Umbilical cord (tissue), 2 donors: ENCODE data around the gene CCDC179. TPM values are rescaled to one million over a fixed set of nuclear protein-coding genes. Genes with fewer than 3 reads are reported as not detected.

Experiments
- DNase-seq: peaks from one replicate; pipeline ENCODE4 v3.0.0-alpha.2; 2015; ENCODE audit warnings: low spot score
- total RNA-seq: library from RNA; depleted of rRNA; stranded (reverse); fragments of >200 nt; gene quantifications from one replicate; pipeline ENCODE4 v1.2.3, GENCODE V29; 2014; ENCODE audit warnings: low replicate concordance; ENCODE audit not compliant: insufficient read depth

The CCDC179 gene
- total RNA-seq, 1 donor from 2014 or later = not detected

DNA sequence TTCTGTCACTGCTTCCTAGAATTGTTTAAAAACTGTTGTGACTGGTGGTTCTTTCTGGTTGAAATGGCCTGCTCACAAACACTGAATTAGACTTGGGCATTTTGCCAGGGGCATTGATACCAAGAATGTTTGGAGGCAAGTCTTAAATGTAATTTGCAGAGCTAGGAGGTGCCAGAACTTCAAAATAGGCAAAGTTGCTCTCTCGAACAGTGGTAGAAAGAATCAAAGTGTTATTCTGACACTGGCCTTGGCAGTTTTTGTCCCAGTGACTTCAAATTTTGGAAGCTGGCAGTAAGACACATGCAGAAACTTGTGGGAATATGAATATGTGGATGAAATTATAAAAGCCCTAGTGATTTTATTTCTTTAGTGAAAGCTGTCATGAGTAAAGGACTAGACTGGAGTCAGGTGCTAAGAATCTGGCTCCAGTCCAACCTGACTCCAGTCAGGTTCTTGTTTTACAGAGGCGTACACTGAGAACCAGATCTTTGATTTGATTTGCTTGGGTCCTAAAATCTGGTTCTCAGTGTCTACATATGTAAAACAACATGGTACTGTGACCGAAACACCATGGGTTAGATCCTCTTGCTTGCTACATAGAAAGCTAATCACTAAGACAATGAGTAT is 51.6 kb downstream of the CCDC179 start:
- DNase-seq = peak; percentile 39

DNA sequence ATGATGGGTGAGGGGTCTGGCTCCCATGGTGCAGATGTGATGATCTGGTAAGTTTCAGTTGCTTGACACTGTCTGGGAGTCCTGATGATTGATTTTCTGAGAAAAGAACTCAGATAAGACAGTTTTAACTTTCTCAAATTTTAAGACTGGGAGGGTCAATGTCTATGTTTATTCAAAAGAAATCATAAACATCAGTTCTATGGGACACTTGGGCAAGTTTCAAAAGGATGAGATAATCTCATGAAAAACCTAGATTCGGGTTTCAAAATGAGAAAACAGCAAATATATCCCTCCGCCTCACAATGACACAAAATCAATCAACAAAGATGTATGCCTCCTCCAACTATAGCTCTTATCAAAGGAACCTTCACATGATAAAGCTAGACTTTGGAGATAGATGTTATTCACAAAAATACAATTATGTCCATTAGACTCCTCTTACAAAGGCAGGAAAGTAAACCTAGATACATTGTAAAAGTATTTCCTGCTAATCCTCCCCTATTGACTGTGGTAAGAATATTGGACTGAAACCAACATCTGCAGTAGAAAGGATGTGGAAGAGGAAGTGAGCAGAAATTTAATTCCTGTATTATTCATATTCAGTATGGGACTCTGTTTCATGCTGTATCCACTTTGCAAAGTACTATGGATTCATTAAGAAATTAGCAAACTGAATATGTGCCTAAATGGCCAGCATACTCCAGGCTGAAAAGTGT is 52.3 kb downstream of the CCDC179 start:
- no peak for DNase-seq

DNA sequence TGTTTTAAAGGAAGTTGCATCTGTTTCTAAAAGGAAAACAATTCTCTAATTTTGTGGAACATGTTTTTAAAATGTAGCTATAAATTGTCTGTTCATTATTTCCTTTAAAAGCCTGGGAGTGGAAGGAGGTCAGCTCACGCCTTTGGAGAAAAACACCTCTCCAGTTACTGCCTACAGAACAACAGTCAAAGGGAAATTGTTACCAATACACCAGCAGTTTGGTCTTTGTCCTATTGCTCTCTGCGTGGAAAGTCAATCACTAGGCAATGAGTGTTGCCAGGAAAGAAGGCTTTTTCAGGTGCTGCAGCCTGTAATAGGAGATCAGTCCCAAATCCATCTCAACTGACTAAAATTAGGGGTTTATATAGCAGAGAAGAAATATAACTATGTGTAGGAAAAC is 52.9 kb downstream of the CCDC179 start:
- no peak for DNase-seq

DNA sequence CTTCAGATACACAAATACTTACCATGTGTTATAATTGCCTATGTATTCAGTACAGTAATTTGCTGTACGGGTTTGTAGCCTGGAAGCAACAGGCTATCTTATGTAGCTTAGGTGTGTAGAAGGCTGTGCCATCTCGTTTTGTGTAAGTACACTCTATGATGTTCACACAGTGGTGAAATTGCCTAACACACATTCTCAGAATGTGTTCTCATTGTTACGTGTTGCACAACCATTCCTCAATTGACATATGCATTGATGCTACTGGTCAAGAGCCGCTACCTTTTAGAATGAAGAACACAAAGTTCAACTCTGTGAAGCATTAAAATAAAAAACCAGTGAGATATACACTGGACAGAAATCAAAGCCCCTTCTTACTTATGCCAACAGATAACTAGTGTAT is 57.4 kb downstream of the CCDC179 start:
- DNase-seq = no peak

DNA sequence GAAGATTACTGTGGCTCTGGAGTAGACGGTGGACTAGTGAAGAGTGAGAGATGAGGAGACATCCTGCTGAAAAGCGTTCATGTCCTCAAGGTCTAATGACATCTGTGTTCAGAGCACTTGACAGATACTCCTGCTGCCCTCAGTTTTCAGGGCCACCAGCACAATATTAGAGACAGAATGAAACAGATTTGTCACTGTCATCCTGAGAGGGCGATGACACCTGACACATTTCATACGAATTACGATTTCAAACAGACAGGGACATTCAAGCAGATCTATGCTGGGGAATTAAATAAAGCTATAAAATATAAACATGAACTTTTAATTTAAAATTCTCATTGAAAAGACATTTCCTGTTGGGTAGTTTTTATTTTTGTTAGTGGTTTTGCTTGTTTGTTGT is 59.8 kb downstream of the CCDC179 start:
- DNase-seq = no peak

DNA sequence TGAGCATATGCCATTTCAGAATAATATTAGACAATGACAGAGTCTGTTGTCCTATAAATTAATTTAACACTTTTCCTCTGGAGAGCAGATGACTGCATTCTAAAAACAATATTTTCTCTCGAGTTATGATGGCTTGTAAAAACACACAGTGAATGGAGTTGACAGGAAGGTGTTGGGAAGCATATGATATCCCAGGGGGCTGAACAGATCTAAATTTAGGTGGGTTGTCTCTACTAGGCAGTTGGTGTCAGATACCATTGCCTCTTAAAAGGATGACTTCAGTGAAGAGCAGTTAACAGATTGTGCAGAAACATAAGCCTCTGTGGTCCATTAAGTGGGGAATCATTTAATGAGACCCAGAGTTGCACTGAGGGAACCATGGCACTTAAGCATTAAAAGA is 61.4 kb downstream of the CCDC179 start:
- DNase-seq = no peak

DNA sequence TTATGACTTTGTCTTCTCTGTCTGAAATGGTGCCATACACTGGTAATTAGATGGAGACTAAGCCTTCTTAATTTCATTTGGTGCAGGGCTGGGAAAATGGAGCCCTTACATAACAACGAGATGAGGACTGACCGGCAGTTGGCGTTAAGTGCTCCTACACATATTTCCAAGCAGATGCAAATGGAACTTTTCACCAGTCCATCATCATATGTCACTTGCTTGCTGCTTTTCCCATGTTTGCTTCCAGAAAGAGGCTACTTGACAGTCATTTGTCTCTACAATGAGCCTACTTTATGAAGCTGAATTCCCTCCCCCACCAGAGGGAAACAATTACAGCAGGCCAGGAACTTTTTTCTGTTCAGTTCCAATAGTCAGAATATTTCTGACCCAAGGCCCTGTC is 63.2 kb downstream of the CCDC179 start:
- no peak for DNase-seq

Other genes with a start within 250 kb of the CCDC179 start
- 7.5 TPM for gene FANCF, start 234.7 kb downstream of the CCDC179 start, total RNA-seq
- 7.7 TPM for gene GAS2, start 193.9 kb downstream of the CCDC179 start, total RNA-seq
- gene SVIP, start 30.7 kb downstream of the CCDC179 start, total RNA-seq = 7.5 TPM